HG03066 (cell line): ENCODE results near the gene ENTPD6.
"Not testable (repeated sequence)": the region's sequence is repeated elsewhere in the genome, so short reads cannot be mapped to it uniquely, and the experiment has no call there.

Source experiments
- ATAC-seq: cut with Tn5 transposase; IDR thresholded peaks from one replicate; pipeline ENCODE4 v1.9.1; 2021; ENCODE audit warnings: low read depth; ENCODE audit not compliant: unreplicated experiment

ENTPD6 gene

GRCh38 chr20:25221592-25222460 lies 26.3 kb downstream of the ENTPD6 start:
- no peak for ATAC-seq

DNA sequence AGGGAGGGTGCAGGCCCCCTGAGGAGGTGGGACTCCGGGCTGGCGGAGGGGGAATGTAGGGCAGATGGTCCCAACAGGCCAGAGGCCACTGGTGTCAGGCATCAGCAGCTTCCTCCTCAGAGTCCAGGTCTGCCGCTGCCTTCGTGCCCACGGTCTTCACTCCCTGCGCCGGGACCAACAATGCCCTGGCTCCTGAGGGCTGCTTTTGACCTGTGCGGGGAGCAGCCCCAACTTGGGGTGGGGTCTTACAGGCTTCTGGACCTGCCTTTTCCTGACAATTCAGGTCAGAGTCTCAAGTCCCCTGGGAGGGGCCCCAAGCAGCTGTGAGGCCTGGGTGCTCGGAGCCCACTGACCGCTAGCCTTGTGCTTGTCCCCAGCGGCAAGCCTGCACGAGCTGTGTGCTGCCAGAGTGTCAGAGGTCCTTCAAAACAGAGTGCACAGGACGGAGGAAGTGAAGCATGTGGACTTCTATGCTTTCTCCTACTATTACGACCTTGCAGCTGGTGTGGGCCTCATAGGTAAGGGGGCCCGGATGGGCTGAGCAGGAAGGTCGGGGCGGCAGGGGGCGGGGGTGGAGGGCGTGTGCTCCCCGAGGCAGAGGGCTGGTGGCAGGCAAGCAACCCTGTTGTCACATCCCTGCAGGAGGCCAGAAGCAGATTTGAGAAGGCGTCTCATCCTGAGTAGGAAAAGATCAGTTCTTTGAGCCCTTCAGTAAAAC lies 27.1 kb downstream of the ENTPD6 start:
- no peak for ATAC-seq

GRCh38 chr20:25223179-25223661 lies 27.7 kb downstream of the ENTPD6 start:
- ATAC-seq: no peak

GRCh38 chr20:25223765-25224720 lies 28.5 kb downstream of the ENTPD6 start:
- ATAC-seq: no peak

- no peak for ATAC-seq
Observed at GRCh38 chr20:25224941-25225340, 29.4 kb downstream of the ENTPD6 start.

GRCh38 chr20:25225642-25226432 lies 30.3 kb downstream of the ENTPD6 start:
- ATAC-seq: no peak

- ATAC-seq: no peak
Observed at GRCh38 chr20:25226433-25227316, 31.2 kb downstream of the ENTPD6 start.

- ATAC-seq: no peak
Observed at GRCh38 chr20:25227317-25227831, 31.9 kb downstream of the ENTPD6 start.

- ATAC-seq: no peak
Observed at GRCh38 chr20:25229486-25230165, 34.1 kb downstream of the ENTPD6 start.

DNA sequence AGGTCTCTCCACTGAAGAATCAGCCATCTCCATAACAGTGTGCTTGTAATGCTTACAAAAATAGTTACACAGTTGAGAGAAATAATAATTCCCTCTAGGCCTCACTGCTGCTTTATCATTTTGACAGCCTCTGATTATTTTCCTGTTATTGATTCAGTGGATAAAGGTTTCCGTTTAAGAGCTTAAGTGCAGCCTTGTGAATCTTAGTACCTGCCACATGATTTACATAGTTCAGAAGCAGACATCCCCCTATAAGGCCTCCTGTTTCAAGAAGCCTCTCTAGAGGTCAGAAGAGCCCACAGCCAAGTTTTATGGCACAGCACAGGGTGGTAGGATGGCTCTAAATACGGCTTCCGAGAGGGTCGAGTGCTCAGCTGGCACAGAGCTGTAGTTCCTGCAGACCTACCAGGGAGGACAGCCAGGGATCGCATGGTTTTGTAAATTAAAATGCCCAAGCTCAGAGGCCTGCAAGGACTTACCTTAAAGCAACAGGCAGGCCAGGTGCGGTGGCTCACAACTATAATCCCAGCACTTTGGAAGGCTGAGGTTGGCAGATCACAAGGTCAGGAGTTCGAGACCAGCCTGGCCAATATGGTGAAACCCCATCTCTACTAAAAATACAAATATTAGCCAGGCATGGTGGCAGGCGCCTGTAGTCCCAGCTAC lies 34.8 kb downstream of the ENTPD6 start:
- ATAC-seq: peak; percentile 89

DNA sequence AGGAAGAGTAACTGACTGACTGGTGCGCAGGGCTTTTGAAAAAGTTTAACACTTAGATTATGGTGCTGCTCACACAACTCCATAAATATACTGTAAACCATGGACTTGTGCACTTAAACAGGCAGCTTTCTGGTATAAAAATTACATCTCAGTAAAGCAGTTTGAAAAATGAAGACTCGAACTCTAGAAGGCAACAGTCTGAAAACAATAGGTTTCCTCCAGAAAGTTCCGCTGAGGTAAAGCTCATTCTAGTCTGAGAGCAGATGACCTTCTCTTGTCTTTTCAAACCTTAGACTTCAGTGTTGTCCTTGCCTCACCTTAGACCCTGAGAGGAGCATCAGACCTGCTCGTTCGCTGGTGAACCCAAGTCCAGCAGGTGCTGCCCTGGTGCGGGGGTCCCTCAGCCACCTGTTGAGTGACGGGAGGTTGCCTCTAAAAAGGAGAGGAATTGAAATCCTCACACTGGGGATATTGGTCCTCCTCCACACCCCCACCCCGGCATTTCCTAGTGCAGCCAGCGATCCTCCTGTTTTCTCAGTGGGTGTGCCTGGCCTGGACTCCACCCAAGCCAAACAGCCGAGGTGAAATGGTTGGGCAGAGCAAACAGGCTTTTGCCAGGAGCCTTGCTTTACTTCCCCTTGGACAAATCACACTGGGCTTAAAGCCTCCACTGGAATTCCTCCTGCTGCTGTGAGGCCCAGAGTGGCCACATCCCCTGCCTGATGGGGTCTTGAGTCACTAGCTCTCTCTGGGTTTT lies 37.7 kb downstream of the ENTPD6 start:
- no peak for ATAC-seq

GRCh38 chr20:25234009-25234849 lies 38.7 kb downstream of the ENTPD6 start:
- ATAC-seq: not testable (repeated sequence)

DNA sequence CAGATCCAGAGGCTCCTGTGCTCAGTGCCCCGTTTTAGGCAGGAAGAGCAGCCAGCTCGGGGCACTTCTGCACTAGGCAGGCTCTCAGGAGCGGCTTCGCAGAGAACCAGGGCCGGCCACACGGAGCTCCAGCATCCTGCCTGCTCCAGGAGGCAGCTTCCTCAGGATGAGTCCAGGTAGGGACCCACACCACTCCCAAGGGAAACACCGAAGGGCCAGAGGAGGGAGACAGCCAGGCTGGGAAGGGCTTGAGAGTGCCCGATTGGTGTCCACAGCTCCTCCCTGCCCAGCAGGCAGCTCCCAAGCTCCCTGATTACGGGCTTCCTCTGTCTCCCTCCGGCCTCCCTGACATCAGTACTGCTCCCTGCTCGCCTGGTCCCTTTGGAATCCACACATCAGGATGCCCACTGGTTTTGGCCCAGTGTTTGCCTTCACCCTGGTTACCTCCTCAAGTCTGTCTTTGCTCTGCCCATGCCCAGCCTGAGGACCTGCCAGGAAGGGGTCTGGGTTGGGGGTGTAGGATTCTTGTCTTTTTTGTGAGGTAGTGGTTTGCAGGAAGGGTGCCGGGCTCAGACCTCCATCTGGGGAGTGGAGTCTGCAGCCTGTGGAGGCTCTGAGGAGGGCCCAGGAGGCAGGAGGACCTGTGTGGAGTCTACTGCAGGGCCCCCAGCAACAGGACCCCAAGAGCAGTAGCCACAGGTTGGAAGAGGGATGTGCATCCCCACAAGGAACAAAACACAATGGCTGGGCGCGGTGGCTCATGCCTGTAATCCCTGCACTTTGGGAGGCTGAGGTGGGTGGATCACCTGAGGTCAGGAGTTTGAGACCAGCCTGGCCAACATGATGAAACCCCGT lies 41.2 kb downstream of the ENTPD6 start:
- no peak for ATAC-seq

- no peak for ATAC-seq
Observed at GRCh38 chr20:25237610-25238318, 42.3 kb downstream of the ENTPD6 start.
